HG03280 (cell line): Measurements from ENCODE around the gene TPSB2.
"Not testable (repeated sequence)": the region's sequence is repeated elsewhere in the genome, so short reads cannot be mapped to it uniquely, and the experiment has no call there.

ENCODE experiments used
- ATAC-seq: cut with Tn5 transposase; IDR thresholded peaks from one replicate; pipeline ENCODE4 v1.9.1; 2021; ENCODE audit warnings: mild to moderate bottlenecking, moderate library complexity; ENCODE audit not compliant: unreplicated experiment

The TPSB2 gene

DNA sequence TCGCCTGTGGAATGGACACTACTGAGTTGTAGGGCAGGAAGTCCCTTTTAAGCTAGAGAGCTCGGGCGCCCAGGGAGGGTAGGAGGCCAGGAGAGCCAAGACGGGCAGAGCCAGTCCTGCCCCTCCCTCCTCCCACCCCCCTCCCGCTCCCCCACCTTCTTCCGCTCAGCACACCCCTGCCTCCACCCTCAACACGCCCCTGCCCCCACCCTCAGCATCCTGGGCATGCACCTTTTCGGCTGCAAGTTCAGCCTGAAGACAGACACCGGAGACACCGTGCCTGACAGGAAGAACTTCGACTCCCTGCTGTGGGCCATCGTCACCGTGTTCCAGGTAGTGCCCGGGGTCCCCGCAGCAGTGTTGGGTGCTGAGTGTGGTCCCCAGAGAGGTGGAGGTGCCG is 23.2 kb downstream of the TPSB2 start:
- ATAC-seq = no peak

DNA sequence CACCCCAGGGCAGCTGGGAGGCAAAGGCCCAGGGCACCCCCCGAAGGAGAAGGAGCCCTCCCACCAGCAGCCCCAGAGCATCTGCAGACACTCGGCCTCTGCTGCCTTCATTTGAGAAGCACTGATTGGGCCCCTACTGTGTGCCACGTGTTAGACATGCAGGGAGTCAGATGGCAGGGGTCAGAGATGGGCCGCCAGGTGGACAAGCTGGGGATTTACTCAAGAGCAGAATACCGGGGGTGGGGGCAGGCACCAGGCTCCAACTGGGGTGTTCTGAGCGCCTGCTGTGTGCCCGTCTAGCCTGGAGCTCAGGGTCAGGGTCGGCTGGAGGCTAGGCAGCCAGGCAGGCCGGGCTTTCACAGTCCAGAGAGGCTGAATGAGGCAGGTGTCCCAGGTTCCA is 23.7 kb downstream of the TPSB2 start:
- no peak for ATAC-seq

DNA sequence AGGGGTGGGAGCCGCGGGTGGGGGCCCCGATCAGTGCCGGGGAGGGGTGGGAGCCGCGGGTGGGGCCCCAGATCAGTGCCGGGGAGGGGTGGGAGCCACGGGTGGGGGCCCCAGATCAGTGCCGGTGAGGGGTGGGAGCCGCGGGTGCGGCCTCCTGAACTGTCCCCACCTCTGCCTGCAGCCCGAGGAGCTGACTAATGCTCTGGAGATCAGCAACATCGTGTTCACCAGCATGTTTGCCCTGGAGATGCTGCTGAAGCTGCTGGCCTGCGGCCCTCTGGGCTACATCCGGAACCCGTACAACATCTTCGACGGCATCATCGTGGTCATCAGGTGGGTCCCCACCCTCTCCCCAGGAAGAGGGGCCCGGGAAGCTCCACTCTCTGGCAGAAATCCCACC is 25.1 kb downstream of the TPSB2 start:
- ATAC-seq = no peak

DNA sequence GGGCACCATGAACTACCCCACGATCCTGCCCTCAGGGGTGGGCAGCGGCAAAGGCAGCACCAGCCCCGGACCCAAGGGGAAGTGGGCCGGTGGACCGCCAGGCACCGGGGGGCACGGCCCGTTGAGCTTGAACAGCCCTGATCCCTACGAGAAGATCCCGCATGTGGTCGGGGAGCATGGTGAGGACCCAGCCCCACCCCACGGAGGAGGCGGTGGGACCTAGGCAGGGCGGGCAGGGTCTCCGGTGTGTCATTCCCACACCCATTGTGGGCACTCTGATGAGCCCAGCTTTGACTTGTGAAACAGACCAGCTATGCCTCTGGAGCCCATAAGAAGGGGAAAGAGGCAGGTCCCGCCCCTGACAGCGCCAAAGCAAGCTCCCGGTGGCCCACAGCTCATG is 27.7 kb downstream of the TPSB2 start:
- no peak for ATAC-seq

DNA sequence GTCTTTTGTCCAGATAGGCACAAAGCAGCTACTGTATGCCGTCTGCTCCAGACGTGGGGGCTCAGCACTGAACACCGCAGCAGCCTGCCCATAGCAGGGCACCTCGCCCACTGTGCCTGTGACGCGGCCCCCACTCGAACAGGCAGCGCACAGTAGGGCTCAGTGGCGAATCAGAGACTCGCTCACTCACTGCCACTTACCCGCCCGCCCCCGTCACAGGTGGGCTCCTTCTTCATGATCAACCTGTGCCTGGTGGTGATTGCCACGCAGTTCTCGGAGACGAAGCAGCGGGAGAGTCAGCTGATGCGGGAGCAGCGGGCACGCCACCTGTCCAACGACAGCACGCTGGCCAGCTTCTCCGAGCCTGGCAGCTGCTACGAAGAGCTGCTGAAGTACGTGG is 28.5 kb downstream of the TPSB2 start:
- no peak for ATAC-seq

DNA sequence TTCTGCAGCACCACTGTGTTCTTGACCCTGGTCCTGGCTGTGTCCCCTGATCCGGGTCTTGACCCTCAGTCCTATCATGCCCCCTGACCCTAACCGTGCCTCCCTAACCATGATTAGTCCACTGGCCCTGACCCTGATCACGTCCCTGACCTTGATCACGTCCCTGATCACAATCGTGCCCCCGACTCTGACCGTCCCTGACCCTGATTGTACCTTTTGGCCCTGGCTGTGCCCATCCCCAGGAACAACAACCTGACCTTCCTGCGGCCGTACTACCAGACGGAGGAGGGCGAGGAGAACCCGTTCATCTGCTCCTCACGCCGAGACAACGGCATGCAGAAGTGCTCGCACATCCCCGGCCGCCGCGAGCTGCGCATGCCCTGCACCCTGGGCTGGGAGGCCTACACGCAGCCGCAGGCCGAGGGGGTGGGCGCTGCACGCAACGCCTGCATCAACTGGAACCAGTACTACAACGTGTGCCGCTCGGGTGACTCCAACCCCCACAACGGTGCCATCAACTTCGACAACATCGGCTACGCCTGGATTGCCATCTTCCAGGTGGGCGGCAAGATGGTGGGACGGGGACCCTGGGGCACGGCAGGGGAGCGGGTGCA is 29.9 kb downstream of the TPSB2 start:
- ATAC-seq = no peak

DNA sequence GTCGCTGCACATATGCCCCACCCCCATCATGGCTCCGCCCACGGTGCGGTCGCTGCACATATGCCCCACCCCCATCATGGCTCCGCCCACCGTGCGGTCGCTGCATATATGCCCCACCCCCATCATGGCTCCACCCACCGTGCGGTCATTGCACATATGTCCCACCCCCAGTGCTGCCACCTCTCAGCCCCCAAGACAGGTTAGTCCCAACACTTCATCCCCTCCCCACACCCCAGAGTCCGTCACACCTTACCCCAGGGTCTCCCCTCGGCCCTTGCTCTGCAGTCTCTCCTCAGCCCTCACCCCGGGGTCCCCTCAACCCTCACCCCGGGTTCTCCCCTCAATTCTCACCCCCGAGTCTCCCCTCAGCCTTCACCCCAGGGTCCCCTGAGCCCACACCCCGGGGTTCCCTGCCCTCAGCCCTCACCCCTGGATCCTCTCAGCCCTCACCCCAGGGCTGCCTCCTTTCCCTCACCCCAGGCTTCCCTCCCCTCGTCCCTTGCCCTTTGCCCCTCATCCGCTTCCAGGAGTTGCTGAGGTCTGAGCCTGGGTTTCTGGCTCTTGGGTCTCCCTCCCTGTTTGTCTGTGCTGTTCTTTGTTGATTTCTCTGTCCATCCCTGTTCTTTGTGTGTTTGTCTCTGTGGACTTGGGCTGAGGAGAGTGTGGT is 30.5 kb downstream of the TPSB2 start:
- no peak for ATAC-seq

DNA sequence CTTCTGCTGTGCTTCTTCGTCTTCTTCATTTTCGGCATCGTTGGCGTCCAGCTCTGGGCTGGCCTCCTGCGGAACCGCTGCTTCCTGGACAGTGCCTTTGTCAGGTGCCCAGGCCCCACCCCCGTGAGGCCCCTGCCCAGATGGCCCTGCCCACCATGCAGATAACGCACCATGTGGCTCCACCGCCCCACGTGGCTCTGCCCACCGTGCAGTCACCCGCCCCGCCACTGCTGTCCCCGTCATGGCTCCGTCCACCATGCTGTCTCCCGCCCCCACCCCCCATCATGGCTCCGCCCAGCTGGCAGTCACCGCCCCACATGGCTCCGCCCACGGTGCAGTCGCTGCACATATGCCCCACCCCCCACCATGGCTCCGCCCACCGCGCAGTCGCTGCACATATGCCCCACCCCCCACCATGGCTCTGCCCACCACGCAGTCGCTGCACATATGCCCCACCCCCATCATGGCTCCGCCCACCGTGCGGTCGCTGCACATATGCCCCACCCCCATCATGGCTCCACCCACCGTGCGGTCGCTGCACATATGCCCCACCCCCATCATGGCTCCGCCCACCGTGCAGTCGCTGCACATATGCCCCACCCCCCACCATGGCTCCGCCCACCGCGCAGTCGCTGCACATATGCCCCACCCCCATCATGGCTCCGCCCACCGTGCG is 31.2 kb downstream of the TPSB2 start:
- not testable (repeated sequence) for ATAC-seq

DNA sequence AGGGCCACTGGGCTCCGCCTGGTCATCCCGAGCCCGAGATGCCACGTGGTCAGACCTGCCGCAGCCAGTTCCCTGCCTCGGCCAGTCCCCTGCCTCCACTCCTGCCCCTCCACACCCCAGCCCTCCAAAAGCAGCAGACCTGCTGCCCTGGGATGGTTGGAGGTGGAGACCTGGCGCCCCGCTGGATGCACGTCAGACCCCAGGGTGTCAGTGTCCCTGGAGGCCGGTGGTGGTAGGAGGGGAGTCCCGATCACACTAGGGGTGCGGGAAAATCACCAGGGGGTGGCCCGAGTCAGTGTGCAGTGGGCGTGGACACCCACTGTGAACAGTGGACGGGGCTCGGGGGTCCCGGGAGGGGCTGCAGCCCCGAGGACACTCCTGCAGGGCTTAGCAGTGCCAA is 31.8 kb downstream of the TPSB2 start:
- no peak for ATAC-seq

DNA sequence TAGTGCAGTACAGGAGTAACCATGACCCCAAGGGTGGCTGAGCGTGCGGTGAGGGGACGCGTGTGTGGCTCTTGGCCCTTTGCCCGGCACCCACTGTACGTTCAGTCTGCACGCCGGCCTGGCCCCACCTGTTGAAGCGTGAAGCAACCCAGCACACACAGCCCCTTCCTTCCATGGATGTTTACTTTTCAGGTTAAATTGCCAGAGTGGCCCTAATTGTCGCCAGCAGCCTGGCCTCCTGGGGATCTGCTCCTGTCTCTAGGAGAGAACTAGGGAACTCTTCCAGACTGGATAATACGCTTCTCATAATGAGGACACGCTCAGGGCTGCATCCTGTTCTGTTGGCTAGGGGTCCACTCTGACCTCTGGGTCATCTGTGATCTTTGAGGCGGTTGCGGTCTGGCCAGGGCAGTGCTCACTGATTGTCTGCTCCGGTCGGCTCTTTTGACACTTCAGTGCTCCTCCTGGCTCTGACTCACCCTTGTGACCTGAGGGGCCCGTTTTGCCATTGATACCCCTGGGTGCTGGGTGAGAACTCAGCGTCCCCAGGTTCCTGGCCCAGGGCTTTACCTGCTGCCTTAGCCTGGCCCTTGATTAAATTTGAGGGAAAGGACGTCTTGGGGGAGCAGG is 32.6 kb downstream of the TPSB2 start:
- no peak for ATAC-seq

DNA sequence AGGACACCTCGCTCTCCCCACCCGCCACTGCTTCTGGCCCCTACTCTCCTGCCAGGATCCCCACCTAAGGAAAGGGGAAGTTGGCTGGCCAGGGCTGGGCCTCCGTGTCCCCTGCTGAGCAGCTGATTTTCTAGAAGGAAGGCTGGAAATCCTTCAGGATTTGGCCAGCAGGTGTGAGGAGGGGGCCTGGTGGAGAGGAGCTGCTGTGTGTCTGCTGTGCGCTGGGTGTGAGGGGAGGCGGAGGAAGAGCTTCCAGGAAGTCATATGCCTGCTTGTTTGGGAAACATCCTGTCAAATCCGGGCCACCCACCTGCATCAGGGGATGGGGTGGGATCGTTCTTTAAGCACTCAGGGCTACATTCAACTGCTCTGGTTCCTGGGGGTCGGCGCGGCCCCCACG is 33.5 kb downstream of the TPSB2 start:
- no peak for ATAC-seq

DNA sequence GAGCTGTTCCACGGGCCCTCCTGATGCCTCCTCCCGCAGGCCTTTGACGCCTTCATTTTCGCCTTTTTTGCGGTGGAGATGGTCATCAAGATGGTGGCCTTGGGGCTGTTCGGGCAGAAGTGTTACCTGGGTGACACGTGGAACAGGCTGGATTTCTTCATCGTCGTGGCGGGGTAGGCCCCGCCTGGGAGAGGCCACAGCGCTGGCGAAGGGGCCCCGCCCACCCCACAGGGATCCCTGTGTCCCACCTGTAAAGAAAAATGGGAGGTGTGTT is 34.7 kb downstream of the TPSB2 start:
- no peak for ATAC-seq

DNA sequence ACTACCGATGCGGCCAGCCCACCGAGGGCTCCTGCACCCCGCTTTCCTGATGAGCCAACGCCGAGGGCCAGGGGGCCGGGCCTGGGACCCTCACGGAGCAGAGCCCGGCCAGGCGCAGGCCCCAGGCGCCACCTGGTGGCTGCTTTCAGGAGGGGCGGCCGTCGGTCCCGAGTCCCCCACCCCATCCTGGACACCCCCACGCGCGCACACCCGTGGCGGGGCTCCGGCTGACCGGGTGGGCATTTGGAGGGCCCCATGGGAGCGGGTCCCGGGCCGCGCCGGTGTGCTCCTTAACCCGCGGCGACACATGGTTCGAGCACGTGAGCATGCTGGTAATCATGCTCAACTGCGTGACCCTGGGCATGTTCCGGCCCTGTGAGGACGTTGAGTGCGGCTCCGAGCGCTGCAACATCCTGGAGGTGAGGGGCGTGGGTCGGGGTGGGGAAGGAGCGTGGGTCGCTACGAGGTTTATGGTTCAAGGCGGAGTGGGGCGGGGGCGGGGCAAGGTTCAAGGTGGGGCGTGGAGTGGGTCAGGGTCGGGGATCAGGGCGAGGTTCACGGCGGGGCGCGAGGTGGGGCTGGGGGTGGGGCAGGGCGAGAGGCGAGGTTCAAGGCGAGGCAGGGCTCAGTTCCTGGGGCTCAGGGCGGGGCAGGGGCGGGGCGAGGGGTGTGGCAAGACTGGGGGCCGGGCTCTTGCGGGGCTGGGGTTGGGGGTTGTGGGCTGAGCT is 35.2 kb downstream of the TPSB2 start:
- ATAC-seq = no peak

DNA sequence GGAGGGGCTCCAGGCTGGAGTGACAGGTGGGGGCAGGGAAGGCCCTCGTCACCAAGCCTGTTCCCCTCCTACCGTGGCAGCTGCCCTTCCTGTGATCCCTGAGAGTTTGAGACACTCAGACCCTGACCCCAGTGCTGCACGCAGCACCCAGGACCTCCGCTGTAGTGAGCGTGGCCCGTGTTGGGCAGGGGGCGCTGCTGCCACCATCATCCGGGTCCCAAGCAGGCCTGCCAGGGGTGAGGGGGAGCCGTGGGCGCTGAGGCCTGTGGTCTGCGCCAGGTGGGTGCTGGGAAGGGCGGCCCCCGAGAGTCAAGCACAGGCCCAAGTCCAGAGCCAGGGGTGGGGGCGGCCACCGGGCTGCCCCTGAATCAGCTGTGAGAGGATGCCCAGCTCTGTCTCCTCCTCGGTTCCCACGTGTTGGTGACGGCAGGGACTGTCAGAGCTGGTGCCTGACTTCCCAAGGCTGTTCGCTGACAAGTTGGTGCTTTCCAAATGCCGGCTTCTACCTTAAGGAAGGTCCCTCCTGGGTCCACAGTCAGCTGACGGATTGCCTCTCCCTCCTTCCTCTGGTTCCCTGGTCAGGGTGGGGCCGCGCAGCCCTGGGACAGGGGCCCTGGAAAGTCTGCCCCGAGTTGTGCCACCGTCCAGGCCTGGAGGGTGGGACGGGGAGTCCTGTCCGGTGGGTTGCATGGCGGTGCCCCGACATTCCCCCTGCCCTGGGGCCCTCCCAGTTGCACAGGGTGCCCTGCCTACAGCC is 36.0 kb downstream of the TPSB2 start:
- no peak for ATAC-seq

DNA sequence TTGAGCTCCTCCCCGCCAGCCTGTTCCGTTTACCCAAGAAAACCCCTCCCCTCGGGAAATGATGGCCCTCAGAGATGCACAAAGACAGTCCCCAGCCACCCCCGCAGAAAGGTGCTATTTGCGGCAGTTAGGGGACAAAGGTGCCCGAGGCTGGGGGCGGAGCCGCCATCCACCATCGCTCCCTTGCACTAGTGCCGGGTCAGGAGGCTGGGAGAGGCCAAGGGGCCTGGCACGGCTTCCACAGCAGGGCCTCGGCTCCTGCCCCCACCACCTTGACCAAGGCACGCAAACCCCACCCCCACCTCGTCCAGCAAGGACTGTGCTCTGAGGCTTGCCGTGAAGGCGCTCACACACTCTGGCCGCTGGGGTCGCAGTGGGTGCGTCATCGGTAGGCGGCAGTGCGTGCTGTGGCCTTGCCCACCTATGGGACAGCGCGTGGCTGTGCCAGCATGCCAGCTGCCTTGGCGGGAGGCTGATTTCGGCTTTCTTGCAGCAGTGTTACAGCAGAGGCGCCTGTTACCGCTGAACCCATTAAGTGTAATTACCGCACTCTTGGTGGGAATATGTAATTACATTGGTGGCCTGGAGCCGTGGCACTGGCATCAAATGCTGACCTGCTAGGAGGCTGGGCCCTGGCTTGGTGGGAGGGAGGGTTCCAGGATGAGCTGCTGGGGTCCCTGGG is 36.7 kb downstream of the TPSB2 start:
- ATAC-seq = no peak

DNA sequence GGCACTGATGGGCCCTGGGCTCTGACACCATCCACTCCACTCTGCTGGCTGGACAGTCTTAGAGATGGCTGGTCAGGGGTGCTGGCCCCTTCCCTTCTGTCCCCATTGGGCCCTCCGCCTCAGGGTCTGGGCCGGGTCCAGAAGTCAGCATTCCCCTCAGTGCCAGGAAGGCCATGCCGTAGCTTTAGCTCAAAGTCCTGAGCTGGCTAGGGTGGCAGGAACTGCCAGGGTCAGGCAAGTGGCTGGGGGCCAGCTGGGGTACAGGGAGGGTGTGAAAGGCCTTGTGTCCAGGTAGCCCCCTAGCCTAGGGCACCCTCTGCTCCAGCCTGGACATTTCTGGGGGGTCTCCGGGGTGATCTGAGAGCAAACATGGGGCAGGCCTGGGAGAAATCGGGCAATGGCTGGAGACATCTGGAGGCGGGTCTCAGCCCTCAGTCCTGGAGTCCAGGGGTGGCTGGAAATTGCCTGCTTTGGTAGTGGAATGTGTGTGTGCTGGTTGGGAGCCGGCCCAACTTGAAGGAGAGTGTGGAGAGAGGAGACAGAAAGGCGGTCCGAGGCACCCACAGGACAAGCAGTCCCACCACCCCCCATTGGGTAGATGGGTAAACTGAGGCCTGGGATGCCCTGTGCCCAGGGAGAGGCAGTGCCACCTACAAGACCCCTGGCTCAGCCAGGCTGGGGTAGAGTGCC is 37.5 kb downstream of the TPSB2 start:
- ATAC-seq = no peak

DNA sequence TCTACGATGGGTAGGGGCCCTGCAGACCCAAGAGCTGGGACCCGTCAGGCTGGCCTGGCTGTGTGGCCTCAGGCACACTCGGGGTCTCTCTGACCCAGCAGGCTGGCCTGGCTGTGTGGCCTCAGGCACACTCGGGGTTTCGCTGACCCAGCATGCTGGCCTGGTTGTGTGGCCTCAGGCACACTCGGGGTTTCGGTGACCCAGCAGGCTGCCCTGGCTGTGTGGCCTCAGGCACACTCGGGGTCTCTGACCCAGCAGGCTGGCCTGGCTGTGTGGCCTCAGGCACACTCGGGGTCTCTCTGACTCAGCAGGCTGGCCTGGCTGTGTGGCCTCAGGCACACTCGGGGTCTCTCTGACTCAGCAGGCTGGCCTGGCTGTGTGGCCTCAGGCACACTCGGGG is 39.2 kb downstream of the TPSB2 start:
- not testable (repeated sequence) for ATAC-seq

DNA sequence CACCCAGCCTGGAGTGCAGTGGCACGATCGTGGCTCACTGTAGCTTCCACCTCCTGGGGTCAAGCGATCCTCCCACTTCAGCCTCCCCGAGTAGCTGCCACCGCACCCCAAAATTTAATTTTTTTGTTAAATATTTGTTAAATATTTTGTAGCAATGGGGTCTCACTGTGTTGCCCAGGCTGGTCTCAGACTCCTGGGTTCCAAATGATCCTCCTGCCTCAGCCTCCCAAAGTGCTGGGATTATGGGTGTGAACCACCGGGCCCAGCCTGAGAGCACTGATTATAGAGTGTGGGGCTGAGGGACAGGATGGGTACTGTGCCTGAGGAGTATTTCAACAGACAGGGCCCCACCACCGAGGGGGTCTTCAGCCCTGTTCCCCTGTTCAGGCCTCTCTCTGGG is 40.5 kb downstream of the TPSB2 start:
- ATAC-seq = no peak

DNA sequence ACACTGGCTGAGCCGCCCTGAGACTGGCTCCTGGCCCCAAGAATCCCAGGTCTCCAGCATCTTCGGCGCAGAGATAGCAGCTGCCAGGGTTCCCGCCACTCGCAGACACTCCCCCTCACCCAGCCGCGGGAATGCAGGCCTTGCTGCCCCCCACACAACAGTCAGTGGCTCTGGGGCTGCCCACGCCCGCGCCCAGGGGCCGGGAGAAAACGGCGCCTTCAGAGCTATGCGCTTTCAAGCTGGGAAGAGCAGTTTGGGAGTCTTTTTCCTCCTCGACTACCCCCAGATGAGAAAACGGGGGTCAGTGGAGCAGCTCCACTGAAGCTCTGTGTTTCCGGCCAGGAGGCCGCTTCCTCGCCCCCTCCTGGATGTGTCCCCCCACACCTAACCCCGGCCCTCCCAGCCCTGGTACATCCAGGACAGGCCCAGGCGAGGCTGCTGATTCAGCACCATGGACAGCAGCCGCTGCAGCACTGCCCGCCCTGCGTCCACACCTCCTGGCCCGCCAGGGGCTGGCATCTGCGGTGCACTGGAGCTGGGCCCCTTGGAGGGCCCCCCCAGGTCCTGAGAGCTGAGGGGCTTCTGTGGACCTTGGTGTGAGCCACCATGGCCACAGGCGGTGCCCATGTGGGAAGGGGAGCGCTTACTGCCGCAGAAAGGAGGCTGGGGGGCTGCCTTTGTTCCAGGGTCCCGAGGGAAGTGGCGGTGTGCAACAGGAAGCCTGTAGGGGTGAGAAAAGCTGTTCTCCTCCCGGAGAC is 41.4 kb downstream of the TPSB2 start:
- no peak for ATAC-seq
